AG04450 (cell line): ENCODE results near the gene MED25. TPM values are rescaled to one million over a fixed set of nuclear protein-coding genes. Genes with fewer than 3 reads are reported as not detected.

ENCODE experiments used
- CTCF ChIA-PET: fragments of 300-600, 350-600 bp; formaldehyde crosslinking; extraction: SDS; loops from one replicate; lab custom pipeline; 2022; ENCODE audit warnings: antibody characterized with exemption, inconsistent platforms; lab: Charles Lee
- POLR2A ChIA-PET: fragments of 350-600 bp; formaldehyde crosslinking; extraction: SDS; loops from one replicate; lab custom pipeline; 2021; ENCODE audit warnings: antibody characterized with exemption, inconsistent platforms; lab: Yijun Ruan, JAX
- DNase-seq: peaks from one replicate; pipeline ENCODE4 v3.0.0-alpha.2; 2011; ENCODE audit warnings: low read depth, low spot score
- H3K27ac ChIP-seq: one replicate; pipeline ENCODE4 v1.5.1; 2012; ENCODE audit warnings: low read depth, low read length, control low read depth
- H3K27me3 ChIP-seq: one replicate; pipeline ENCODE4 v1.6.0; 2012; ENCODE audit warnings: low read length; ENCODE audit not compliant: control insufficient read depth, insufficient read depth
- H3K4me3 ChIP-seq: 2 replicates; pipeline ENCODE4 v1.5.1; 2011; ENCODE audit warnings: mild to moderate bottlenecking, low read depth, low read length, control low read depth
- H3K9me3 ChIP-seq: 2 replicates; pipeline ENCODE4 v1.5.1; 2012; ENCODE audit warnings: low read length; ENCODE audit not compliant: control insufficient read depth, insufficient read depth
- CTCF ChIP-seq: IDR thresholded peaks from 2 replicates; pipeline ENCODE4 v1.5.1; 2011; ENCODE audit warnings: low read depth, low read length, control low read depth, inconsistent platforms
- polyA plus RNA-seq: library from polyadenylated mRNA; depleted of rRNA; stranded (reverse); fragments of >200 nt; gene quantifications from 2 replicates; pipeline ENCODE4 v1.2.3, GENCODE V29; 2011

Gene MED25
- polyA plus RNA-seq, 1 experiment: 12.6 TPM

DNA sequence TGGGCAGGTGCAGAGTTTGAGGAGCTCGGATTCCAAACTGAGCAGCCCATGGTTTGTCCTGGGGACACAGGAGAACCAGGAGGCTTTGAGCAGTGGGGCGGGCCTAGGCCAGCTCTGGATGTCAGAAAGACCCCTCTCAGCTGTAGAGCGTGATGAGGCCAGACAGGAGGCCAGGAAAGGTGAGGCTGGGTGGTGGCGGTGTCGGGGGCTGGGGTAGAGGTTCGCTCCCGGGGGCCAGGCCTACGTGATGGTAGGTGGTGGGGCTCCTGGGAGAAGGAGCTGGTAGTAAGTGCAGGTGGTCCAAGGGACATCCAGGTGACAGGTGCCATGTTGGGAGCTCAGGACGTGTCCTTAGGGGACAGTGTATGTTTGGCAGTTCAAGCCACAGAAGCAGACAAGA, 19.3 kb downstream of the MED25 start:
- CTCF ChIA-PET: interaction anchor here (0.5 kb wide), 1 partner anchor 888 kb away, joined by 12 read pairs; no protein-coding TSS in a partner anchor

GRCh38 chr19:49838885-49839588, 20.9 kb downstream of the MED25 start:
- POLR2A ChIA-PET: interaction anchor here (0.6 kb wide), 1 partner anchor 83 kb away, joined by 3 read pairs; no protein-coding TSS in a partner anchor
- Histone ChIP-seq H3K9me3 (no peaks in the 10 kb centered on the region; the same call in 1 of the 2 replicates), H3K27ac (no peak overlapping the region), H3K27me3 (no peaks in the 10 kb centered on the region), H3K4me3 (no peak overlapping the region)
- DNase-seq: no peak
- no peak for TF ChIP-seq CTCF
- CTCF ChIA-PET: no interaction called here

More for the DNA sequence above, 19.3 kb downstream of the MED25 start:
- H3K27ac ChIP-seq: no peak overlapping the region
- no peak for TF ChIP-seq CTCF
- DNase-seq: no peak
- no peaks in the 10 kb centered on the region for H3K27me3 ChIP-seq
- POLR2A ChIA-PET: no interaction called here
- H3K9me3 ChIP-seq: no peaks in the 10 kb centered on the region; the same call in 1 of the 2 replicates
- no peak overlapping the region for H3K4me3 ChIP-seq

DNA sequence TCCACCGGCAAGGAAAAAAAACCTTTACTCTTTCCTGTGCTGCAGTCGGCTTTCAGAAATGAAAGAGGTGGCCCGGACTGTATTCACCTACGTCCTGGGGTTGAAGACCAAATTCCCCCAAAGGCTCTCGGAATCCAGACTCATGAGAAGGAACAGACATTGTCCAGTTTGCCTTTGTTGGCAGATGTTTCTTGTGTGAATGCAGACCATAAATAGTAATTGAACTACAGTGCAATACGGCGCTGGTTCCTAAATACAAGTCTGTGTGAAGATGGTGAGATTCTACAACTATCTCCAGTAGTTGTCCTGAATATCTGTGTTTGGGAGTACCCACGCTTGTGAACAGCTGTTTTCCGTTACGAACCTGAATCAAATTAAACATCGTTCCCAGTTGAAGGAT, 21.6 kb downstream of the MED25 start:
- no peak for DNase-seq
- Histone ChIP-seq H3K4me3 (no peak overlapping the region), H3K27me3 (no peaks in the 10 kb centered on the region), H3K9me3 (no peaks in the 10 kb centered on the region; the same call in 1 of the 2 replicates), H3K27ac (no peak overlapping the region)
- ChIA-PET CTCF (no interaction called here), POLR2A (no interaction called here)
- no peak for TF ChIP-seq CTCF

- H3K4me3 ChIP-seq: no peak overlapping the region
- ChIA-PET POLR2A (no interaction called here), CTCF (no interaction called here)
- no peak for TF ChIP-seq CTCF
- DNase-seq: no peak
- H3K27me3 ChIP-seq: no peaks in the 10 kb centered on the region
- H3K27ac ChIP-seq: no peak overlapping the region
- H3K9me3 ChIP-seq: no peaks in the 10 kb centered on the region; the same call in 1 of the 2 replicates
These were observed 22.2 kb downstream of the MED25 start for GRCh38 chr19:49840321-49840720.

- CTCF ChIA-PET: no interaction called here
- no peak for TF ChIP-seq CTCF
- no peak for DNase-seq
- POLR2A ChIA-PET: no interaction called here
- no peak overlapping the region for H3K4me3 ChIP-seq
- no peak overlapping the region for H3K27ac ChIP-seq
- no peaks in the 10 kb centered on the region; the same call in 1 of the 2 replicates for H3K9me3 ChIP-seq
- H3K27me3 ChIP-seq: no peaks in the 10 kb centered on the region
These were observed 22.7 kb downstream of the MED25 start for GRCh38 chr19:49840736-49841249.
